HAP-1 (cell line): ENCODE results near the gene COL11A2.

Experiments used
- DNase-seq, 2 experiments: peaks; one replicate each; pipeline ENCODE4 v3.0.0-alpha.2; 2016 to 2020; ENCODE audit warnings: low spot score in 2 of 2
- H3K27me3 ChIP-seq: fragments of 250-450 bp; sonication (Bioruptor Pico); 2 replicates; pipeline ENCODE4 v1.5.1; 2020; ENCODE audit warnings: low read depth, mild to moderate bottlenecking, moderate library complexity
- H3K36me3 ChIP-seq: fragments of 250-450 bp; sonication (Bioruptor Pico); replicated peaks from 2 replicates; pipeline ENCODE4 v1.5.1; 2020; ENCODE audit warnings: mild to moderate bottlenecking
- H3K4me1 ChIP-seq: fragments of 250-450 bp; sonication (Bioruptor Pico); 2 replicates; pipeline ENCODE4 v1.5.1; 2020; ENCODE audit warnings: mild to moderate bottlenecking
- H3K4me3 ChIP-seq: fragments of 250-450 bp; sonication (Bioruptor Pico); 2 replicates; pipeline ENCODE4 v1.5.1; 2020; ENCODE audit warnings: mild to moderate bottlenecking, moderate library complexity
- H3K9me3 ChIP-seq: fragments of 250-450 bp; sonication (Bioruptor Pico); 2 replicates; pipeline ENCODE4 v1.5.1; 2020; ENCODE audit warnings: mild to moderate bottlenecking, moderate library complexity
- in situ Hi-C: fragments of 300-500 bp; cut with MboI; formaldehyde crosslinking; loops from 3 replicates; pipeline ENCODE4 v1.14.3; 2020; ENCODE audit warnings: low sequenced_read_pairs, inconsistent platforms, mixed read lengths

Gene COL11A2

GRCh38 chr6:33203443-33204164, 11.3 kb upstream of the COL11A2 start:
- peaks cover 32% of the 10 kb centered on the region for H3K4me1 ChIP-seq
- in situ Hi-C loops = no loop called here
- DNase-seq = no peak

GRCh38 chr6:33202799-33203198, 10.5 kb upstream of the COL11A2 start:
- Histone ChIP-seq H3K36me3 (peaks cover 27% of the 10 kb centered on the region), H3K4me1 (peaks cover 32% of the 10 kb centered on the region), H3K27me3 (no peaks in the 10 kb centered on the region), H3K9me3 (no peaks in the 10 kb centered on the region), H3K4me3 (no peak overlapping the region)
- in situ Hi-C loops = no loop called here
- DNase-seq = no peak

More at GRCh38 chr6:33203443-33204164, 11.3 kb upstream of the COL11A2 start:
- H3K27me3 ChIP-seq = no peaks in the 10 kb centered on the region
- peak overlapping the region; percentile 58; the same call in 1 of the 2 replicates for H3K4me3 ChIP-seq
- H3K36me3 ChIP-seq = peaks cover 27% of the 10 kb centered on the region
- H3K9me3 ChIP-seq = no peaks in the 10 kb centered on the region

- Histone ChIP-seq H3K4me1 (peaks cover 30% of the 10 kb centered on the region), H3K27me3 (no peaks in the 10 kb centered on the region), H3K36me3 (peaks cover 31% of the 10 kb centered on the region), H3K9me3 (no peaks in the 10 kb centered on the region), H3K4me3 (peak overlapping the region; percentile 83)
- DNase-seq = no peak
- in situ Hi-C loops = no loop called here
These were observed 9.7 kb upstream of the COL11A2 start for GRCh38 chr6:33201935-33202334.

- H3K4me1 ChIP-seq = peaks cover 22% of the 10 kb centered on the region
- H3K4me3 ChIP-seq = peak overlapping the region; percentile 83
- in situ Hi-C loops = no loop called here
- DNase-seq = no peak
- H3K27me3 ChIP-seq = no peaks in the 10 kb centered on the region
- peaks cover 39% of the 10 kb centered on the region for H3K36me3 ChIP-seq
- no peaks in the 10 kb centered on the region for H3K9me3 ChIP-seq
These were observed 8.9 kb upstream of the COL11A2 start for GRCh38 chr6:33201147-33201545.

GRCh38 chr6:33200219-33201146, 8.2 kb upstream of the COL11A2 start, which contains the start of the genes RXRB and SLC39A7:
Gene RXRB (minus strand): TSS chr6:33200665. CDS start chr6:33200476, 189 bp downstream.
Gene SLC39A7 (plus strand): TSS chr6:33200867. CDS start chr6:33201246, 379 bp downstream.
- no peaks in the 10 kb centered on the region for H3K9me3 ChIP-seq
- H3K4me1 ChIP-seq = peaks cover 16% of the 10 kb centered on the region
- no peaks in the 10 kb centered on the region for H3K27me3 ChIP-seq
- peaks cover 46% of the 10 kb centered on the region for H3K36me3 ChIP-seq
- DNase-seq = peak; percentile 96 to 99
- in situ Hi-C loops = no loop called here
- peak within 1 kb of the TSS; percentile 83 for H3K4me3 ChIP-seq

GRCh38 chr6:33199687-33200218, 7.5 kb upstream of the COL11A2 start:
- Histone ChIP-seq H3K9me3 (no peaks in the 10 kb centered on the region), H3K36me3 (peaks cover 53% of the 10 kb centered on the region), H3K4me3 (peak overlapping the region; percentile 83), H3K27me3 (no peaks in the 10 kb centered on the region), H3K4me1 (peaks cover 9% of the 10 kb centered on the region)
- in situ Hi-C loops = no loop called here
- DNase-seq = peak; percentile 74 to 92

- no peak for DNase-seq
- Histone ChIP-seq H3K36me3 (peaks cover 49% of the 10 kb centered on the region), H3K9me3 (no peaks in the 10 kb centered on the region), H3K4me1 (peaks cover 5% of the 10 kb centered on the region), H3K27me3 (no peaks in the 10 kb centered on the region), H3K4me3 (peak overlapping the region; percentile 83)
- in situ Hi-C loops = no loop called here
These were observed 6.7 kb upstream of the COL11A2 start for GRCh38 chr6:33198853-33199436.

GRCh38 chr6:33198159-33198852, 6.0 kb upstream of the COL11A2 start:
- no peak for DNase-seq
- in situ Hi-C loops = no loop called here
- H3K27me3 ChIP-seq = no peaks in the 10 kb centered on the region
- no peaks in the 10 kb centered on the region for H3K9me3 ChIP-seq
- no peak overlapping the region for H3K4me3 ChIP-seq
- H3K4me1 ChIP-seq = 0 out of 2 replicates have a peak, but pooled peaks cover 4% of the 10 kb centered on the region
- H3K36me3 ChIP-seq = peaks cover 43% of the 10 kb centered on the region

GRCh38 chr6:33197431-33198048, 5.3 kb upstream of the COL11A2 start:
- in situ Hi-C loops = no loop called here
- H3K4me1 ChIP-seq = 0 out of 2 replicates have a peak, but pooled peaks cover 4% of the 10 kb centered on the region
- DNase-seq = peak; percentile 67 to 69

GRCh38 chr6:33195304-33196165, 3.3 kb upstream of the COL11A2 start:
- Histone ChIP-seq H3K4me3 (no peak overlapping the region), H3K9me3 (no peaks in the 10 kb centered on the region), H3K27me3 (peaks cover 5% of the 10 kb centered on the region; the same call in 1 of the 2 replicates), H3K4me1 (0 out of 2 replicates have a peak, but pooled peaks cover 4% of the 10 kb centered on the region), H3K36me3 (peaks cover 26% of the 10 kb centered on the region)
- no peak for DNase-seq
- in situ Hi-C loops = no loop called here

More at GRCh38 chr6:33197431-33198048, 5.3 kb upstream of the COL11A2 start:
- Histone ChIP-seq H3K27me3 (peaks cover 1% of the 10 kb centered on the region; the same call in 1 of the 2 replicates), H3K36me3 (peaks cover 35% of the 10 kb centered on the region), H3K9me3 (no peaks in the 10 kb centered on the region), H3K4me3 (no peak overlapping the region)

- Histone ChIP-seq H3K36me3 (peaks cover 26% of the 10 kb centered on the region), H3K9me3 (no peaks in the 10 kb centered on the region), H3K4me1 (0 out of 2 replicates have a peak, but pooled peaks cover 2% of the 10 kb centered on the region), H3K27me3 (peaks cover 5% of the 10 kb centered on the region; the same call in 1 of the 2 replicates), H3K4me3 (no peak overlapping the region)
- in situ Hi-C loops = no loop called here
- no peak for DNase-seq
These were observed 2.2 kb upstream of the COL11A2 start for GRCh38 chr6:33194431-33194979.
